Measurements from ENCODE around the gene PFKL.
"Not testable (repeated sequence)": the region's sequence is repeated elsewhere in the genome, so short reads cannot be mapped to it uniquely, and the experiment has no call there.

The PFKL gene

DNA sequence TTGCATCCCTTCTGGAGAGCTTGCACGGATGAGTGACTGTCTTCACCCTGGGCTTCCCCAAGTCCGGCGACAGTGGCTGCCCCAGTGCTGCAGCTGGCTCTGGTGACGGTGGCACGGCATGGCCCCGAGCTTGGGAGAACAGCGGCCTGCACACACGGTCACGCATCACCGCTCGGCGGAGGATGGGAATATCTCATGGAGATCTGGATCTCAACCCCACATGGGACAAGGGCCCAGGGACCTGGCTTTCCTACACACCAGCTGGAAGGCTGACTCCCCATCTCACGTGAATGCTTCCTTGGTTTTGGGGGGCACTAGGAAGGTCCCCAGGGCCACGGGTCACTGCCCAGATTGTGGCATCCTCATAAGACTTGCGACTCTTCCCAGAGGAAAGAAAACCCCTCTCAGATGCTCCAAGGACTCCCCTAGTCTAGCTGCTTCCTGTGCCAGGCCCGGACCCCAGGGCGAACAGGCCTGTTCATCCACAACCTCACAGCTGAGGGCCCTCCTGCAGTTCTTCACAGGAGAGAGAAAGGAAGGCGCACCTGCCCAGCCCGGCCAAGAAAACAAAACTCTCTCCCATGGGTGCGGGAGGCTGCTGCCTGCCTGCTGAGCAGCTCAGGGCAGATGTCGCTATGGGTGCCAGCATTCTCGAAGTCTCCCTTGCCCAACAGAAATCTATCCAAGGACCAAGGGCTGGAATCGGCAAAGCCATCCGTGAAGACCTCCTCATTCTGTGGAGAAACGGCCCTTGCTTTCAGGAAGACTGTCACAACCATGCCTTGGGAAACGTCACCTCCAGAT lies 29.4 kb downstream of the PFKL start:
- DNase-seq (ENCODE audit: low read depth) = no peak

DNA sequence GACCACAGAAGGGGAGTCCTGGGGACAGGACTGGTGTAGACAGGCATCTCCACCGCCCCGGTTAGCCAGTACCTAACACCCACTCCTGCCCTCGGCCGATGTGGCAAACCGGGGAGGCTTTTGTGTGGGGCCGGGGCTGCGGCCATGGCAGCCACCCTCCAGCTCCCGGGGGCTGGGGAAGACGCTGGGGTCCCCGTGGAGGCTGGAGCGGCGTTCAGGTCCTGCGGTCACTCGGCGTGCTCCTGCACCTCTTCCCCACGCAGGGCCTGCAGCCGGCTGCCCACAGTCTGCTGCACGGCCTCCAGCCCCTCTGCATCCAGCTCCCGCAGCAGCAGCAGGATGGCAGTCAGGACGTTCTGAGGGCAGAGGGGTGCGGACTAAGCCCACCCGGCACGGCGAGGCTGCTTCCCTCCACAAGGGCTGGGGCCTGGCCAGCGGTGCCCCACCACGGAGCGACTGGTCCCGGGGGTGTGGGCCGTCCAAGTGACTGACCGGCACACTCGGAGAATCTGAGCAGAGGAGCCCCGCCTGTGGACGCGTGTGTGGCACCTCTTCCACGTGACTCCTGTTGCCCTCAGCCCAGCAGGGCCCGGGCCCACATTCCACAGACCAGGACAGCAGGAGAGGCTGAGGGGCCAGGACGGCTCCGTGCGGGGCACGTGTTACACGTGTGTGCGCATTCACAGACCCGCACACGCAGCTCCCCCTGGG lies 30.3 kb downstream of the PFKL start:
- no peak for DNase-seq (ENCODE audit: low read depth)

DNA sequence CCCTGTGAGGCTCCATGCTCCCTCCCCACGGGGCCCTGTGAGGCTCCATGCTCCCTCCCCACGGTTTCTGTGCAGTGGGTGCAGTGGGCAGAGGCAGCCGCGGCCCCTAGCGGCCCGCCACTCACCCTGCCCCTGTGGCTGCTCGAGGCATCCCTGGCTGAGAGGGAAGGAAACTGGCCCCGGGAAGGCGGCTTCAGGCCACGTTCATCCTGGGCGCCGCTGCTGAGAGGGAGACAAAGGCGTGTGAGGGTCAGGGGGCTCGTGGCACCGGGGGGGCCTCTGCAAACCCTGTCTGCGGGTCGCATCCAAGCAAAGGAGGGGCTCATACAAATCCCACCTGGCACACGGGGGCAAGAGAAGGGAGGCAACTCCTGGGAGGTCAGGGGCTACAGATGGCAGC lies 30.8 kb downstream of the PFKL start:
- no peak for DNase-seq (ENCODE audit: low read depth)

DNA sequence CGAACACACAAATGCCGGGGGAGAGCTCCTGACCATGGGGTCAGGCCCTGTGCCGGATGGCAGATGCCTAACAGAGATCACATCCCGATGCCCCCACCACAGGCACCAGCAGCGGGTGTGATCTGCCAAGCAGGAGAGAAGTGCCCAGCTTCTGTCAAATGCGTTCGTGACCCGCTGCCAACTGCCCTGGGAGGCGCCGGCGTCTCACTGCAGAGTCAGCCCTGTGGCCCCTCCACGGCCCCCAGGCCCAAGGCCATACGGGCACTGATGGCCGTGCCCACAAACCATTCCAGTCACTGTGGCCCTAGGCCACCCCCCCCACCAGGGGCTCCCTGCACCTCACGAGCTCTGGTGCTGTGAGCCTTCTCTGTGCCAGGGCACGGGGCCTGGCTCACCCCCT lies 31.4 kb downstream of the PFKL start:
- no peak for DNase-seq (ENCODE audit: low read depth)

DNA sequence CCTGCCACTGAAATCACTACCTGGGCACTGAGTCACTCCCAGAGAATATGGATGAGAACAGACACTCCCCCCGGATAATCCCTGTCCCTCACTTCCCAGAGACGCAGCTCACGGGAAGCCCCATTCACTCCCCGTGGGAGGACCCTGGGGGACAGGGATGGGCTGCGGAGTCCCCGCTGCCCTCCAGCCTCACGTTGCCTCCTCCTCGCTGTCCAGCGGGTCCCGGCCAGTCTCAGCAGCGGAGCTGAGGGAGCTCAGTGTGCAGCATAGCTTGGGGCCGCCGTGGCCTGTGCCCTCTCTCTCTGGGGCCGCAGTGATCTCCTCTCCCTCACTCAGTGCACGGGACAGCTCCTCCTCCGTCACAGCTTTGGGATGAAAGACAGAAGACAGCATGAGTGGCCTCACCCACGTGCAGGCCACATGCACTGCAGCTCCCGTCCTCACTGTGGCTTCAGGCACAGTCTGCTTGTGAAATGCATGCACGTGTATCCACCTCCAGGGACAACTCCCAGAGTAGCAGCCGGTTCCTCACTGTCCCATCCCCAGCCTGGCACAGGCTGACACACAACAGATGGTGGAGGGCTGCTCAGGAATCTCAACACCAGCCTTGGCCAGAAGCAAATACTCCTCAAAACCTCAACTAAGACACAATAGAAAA lies 31.9 kb downstream of the PFKL start:
- no peak for DNase-seq (ENCODE audit: low read depth)

DNA sequence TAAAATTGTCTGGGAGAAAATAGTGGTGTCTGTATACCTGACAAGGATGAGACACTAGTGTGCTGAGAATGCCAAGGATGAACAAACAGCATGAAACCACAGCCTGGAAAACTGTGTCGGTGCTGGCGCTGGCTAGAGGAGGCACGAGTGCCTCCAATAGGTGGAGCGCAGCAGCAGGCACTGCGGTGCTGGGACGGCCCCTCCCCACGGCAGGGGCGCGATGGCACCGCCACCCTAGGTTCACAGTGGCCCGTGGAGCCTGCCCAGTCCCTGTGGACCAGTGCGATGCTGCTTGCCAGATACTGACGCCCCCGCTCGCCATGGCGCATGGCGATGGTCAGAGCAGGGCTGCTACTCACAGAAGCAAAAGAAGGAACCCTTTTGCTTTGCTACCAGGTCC lies 32.5 kb downstream of the PFKL start:
- DNase-seq (ENCODE audit: low read depth) = no peak

DNA sequence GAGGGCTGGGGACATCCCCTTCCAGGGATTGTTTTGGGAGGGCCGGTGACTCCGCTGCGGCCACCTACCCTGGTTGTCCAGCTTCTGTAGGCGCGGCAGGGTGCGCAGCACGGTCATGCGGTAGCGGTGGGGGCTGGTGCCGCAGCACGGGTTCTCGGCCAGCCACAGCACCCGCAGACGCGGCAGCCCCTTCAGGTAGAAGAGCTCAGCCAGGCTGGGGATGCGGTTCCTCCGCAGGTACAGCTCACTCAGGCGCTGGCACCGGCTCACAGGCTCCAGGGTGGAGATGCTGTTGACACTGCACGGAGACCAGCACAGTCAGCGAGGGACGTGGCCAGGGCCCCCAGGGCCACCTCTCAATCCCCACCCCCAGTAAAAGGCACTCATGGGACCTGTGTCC lies 33.1 kb downstream of the PFKL start:
- no peak for DNase-seq (ENCODE audit: low read depth)

DNA sequence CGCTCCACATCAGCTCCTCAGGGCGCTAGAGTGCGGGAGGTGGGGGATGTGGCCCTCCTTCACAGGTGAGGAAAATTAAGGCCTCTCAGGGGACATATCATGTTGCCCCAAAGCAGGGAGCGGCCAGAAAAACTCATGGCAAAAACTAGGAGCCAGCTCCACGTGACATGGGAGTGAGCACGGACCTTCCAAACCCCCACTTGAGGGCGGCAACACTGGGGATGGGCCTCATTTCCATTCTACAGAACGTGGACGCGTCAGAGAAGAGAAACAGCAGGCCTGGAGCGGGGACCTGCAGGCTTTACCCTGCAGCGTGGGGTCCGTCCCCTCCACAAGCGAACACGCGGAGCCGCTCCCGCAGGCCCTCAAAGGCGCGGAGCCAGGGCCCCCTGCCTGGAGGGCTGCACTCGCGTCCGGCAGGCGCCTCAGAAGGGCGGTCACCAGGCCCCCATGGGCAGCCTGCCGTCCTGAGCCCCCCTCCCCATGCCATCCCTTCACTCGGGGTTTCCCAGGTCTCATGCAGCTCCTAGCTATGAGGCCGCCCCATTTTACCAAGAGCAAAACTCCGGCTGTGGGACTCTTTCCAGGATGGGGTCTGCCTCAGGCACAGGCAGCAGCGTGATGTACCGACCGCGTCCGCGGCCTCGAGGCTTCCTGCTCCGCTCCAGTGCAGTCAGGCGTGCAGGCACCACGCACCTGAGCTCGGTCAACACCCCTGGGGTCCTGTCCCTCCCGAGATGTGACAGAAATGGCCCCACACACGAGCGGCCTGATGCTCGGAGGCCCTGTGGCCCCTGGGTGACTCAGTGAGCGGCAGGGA lies 33.9 kb downstream of the PFKL start:
- DNase-seq (ENCODE audit: low read depth) = no peak

DNA sequence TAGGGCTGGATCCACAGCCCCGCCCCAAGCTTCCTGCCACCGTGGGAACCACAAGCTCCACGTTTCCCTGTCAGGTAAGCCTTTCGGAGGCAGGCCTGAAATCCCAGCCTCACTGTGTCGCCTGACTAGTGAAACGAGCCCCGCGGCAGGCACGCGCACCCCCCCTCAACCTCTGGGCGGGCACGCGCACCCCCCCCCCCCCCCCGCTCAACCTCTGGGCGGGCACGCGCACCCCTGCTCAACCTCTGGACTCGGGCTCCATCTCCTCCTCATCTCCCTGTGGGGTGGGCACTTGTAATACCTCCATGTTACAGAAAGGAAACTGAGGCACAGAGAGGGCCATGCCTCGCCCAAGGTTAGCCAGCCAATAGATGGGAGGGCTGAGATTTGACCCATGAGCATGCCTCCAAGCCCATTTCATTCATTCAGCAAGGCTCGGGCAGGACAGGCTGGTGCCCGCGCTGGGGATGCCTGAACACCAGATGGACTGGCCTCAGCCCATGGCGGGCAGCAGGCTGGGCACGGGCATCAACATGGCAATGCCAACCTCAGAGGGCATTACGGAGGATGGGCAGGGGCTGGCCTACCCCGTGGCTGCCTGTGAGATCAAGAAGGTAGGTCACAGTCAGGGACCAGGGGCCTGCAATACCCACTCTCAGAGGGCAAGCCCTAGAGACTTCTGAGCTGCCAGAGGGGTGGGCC lies 34.6 kb downstream of the PFKL start:
- DNase-seq (ENCODE audit: low read depth) = no peak

DNA sequence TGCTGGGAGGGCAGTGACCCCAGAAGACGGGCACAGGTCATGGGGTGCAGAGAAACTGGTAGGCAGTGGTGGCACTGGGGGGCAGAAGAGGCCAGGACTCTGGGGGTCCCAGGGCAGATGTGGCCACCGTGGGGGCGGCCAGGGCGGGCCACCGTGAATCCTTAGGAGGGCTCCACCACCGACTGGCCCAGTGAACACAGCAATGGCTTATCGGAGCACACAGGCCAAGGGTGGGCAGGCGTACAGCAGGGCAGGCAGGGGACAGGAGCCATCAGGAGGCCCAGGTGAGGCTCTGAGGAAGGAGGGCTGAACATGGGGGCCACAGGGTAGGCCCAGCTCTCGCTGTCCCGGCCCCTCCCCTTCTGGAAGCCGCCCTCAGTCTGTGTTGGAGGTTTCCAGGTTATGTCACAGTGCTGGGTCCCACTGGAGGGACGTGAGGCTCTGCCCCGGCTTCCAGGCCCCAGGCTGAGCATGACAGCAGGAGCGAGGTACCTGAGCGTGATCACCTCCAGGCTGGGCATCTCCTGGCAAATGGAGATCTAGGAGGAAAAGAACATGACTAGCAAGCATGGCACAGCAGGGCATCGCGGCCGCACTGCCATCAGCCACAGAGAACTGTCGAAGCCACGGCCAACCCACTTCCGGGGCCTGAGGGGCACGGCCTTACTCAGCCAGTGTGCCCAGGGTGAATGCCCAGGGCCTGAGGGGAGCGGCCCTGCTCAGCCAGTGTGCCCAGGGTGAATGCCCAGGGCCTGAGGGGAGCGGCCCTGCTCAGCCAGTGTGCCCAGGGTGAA lies 35.6 kb downstream of the PFKL start:
- DNase-seq (ENCODE audit: low read depth) = no peak

DNA sequence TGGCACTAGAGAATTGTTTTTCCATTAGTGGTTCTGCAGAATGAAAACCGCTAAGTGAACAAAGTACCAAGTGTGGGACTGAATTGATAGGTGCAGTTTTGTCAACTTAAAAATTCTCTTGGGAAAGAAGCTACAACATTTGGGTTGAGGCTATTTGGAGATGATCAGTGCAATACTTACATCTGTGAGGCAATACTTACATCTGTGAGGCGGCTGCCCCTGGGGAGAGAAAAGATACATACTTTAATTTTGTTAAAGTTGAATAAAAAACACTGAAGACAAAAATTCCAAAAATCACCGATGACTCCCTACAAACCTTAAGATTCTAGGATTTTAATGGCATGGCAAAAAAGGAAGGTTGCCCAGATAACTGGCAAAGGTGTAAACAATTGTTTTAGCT lies 37.6 kb downstream of the PFKL start:
- DNase-seq (ENCODE audit: low read depth) = no peak

DNA sequence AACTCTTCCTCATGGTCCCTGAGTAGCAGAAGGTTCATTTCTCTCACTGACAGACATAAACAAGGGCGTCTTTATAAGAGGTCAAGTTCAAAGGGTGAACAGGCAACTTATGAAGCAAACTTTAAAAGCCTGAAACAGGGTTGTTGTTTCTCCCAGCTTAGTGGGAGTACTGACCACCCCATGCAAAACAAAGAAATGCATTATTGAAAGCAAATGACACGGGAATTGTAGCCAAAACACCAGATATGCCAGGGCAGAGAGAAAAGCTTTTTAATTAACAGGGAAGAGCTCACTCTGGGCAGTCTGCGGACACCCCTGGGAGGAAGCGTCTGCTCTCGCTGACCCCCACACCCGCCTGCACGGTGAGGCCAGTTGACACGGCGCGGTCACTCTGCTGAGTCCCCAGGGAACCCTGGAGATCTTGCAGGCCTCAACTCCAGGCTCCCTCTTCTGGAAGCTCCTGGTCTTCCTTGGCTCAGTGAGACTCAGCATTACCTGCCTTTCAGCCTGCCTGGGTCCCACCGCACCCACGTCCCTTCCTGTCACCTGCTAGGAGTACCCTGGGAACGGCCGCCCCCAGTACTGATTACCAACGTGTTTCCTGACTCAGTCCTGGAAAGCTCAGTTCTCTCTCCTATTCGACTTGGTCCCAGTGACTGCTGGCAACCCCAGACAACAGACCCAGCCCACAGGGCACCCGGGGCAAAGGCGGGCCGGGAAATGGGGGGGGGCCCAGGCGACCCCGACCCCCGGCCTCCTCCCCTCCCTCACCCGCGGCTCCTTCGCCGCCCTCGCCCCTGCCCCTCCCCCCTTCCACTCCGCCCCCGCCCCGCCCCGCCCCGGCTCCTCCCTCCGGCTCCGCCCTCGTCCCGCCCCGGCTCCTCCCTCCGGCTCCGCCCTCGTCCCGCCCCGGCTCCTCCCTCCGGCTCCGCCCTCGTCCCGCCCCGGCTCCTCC lies 38.4 kb downstream of the PFKL start:
- no peak for DNase-seq (ENCODE audit: low read depth)

DNA sequence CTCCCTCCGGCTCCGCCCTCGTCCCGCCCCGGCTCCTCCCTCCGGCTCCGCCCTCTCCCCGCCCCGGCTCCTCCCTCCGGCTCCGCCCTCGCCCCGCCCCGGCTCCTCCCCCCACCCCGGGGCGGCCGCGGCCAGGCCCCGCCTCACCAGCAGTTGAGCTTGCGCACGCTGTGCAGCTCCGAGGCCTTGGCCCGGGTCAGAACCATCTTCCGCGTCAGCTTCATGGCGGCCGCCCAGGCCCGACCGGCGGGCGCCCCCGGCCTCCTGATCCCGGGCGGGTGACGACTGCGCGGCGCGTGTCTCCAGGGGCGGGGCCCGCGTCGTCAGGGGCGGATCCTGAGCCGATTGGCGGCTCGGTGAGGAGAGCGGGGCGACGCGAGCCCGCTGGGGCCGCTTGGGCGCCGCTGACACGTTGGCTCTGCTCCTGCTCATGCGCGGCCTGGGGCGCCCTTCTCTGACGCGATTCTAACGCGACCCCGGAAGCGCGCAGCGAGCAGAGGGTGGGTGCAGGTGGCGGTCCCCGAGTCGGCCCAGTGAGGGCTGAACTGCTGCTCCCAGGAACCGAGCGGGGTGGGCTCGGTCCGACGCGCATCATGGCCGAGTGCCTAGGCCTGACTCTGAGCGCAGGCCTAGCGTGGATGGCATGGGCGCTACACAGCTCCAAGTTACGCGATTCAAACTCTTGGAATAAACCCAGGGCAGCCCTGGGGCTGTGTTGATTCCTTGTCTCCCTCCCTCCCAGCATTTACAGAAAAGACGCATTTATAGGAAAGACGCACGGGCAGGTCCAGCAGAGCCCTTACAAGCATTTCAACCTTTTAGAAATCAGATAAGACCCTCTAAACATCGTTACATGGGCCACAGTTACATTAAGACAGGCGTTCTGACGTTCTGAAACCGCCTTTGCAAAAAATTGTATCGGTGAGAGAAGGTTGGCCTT lies 39.4 kb downstream of the PFKL start, which contains the start of gene CFAP410:
TSS of gene CFAP410 (minus strand) at position 420 of the 940 bp plus-strand sequence. CDS start at position 224, 196 bp downstream.
- peak; percentile 86 for DNase-seq (ENCODE audit: low read depth)

DNA sequence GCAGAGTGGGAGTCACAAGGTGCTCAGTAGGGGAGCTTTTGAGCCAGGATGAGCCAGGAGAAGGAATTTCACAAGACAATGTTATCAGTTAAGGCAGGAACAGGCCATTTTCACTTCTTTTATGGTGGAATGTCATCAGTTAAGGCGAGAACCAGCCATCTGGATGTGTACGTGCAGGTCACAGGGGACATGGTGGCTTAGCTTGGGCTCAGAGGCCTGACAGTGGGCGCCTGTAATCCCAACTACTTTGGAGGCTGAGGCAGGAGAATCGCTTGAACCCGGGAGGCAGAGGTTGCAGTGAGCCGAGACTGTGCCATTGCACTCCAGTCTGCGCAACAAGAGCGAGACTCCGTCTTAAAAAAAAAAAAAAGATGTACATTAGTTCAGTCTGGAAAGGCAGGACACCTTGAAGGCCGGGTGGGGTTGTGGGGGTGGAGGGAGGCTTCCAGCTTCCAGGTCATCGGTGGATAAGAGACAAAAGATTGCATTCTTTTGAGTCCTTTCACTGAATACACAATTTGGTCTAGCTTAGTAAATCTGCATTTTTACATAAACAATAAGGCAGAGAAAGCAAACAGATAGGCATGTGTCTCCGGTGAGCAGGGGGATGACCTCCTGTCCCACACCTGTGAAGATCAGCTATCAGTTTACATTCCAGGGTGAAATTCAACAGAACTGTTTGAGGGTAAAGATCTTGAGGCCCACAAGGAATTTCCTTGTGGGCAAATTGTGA lies 42.0 kb downstream of the PFKL start:
- not testable (repeated sequence) for DNase-seq (ENCODE audit: low read depth)

DNA sequence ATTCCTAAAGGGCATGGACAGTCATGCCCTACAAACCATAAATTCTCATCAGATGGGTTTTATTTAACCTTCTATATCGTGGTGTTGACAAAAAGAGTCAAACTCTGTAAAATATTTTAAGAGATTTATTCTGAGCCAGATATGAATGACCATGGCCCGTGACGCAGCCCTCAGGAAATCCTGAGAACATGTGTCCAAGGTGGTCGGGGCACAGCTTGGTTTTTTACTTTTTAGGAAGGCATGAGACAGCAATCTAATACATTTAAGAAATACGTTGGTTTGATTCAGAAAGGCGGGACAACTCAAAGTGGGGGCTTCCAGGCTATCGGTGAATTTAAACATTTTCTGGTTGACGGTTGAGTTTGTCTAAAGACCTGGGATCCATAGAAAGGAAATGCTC lies 43.1 kb downstream of the PFKL start:
- not testable (repeated sequence) for DNase-seq (ENCODE audit: low read depth)

DNA sequence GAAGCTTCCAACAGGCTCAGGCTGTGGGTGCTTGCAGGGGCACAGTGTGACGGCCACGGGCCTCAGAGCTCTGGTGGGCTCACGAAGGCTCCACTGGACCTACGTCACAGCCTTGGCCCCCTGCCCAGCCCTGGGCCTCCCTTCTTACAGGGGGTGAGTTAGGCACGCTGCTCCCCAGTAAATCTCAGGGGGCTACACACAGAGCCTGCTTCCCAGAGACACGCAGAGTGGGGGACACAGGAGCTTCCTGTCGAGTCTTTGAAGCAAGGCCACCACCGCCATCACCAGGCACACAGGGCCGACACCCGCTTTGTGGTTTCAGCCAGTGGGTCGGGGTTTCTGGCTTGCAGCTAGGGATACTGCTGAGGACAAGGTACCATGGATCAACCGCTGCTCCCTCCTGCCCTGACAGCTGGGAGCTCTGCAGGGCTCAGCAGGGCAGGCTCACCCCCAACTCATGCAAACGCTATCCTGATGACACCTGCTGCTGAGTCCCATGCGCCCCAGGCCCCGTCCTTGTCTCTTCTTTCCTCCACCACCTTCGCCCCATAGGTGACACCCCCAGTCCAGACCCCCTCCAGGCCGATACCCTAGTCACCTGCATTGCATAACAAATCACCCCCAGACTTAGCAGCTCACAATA lies 44.8 kb downstream of the PFKL start:
- no peak for DNase-seq (ENCODE audit: low read depth)

DNA sequence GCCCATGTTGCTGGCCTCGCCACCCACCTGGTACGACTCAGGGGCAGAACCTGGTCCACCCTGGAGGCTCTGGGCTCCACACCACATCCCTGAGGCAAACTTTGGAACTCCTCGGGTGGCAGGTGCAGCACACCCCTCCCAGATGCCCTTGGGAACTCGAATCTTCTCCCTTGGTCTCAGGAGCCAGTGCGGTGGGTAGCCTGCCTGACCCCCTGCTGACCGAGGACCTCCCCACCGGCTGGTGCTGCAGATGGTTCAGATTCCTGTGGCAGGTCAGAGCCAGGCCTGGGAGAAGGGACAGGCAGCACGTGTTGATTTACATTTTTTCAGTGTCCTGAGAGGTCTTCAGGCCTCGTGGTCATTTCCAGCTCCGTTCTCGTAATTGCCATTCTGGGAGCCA lies 45.6 kb downstream of the PFKL start:
- DNase-seq (ENCODE audit: low read depth) = no peak
